Measurements from ENCODE around the gene SLC5A10. TPM values are rescaled to one million over a fixed set of nuclear protein-coding genes. Genes with fewer than 3 reads are reported as not detected.
"Not testable (repeated sequence)": the region's sequence is repeated elsewhere in the genome, so short reads cannot be mapped to it uniquely, and the experiment has no call there.

Gene SLC5A10
- total RNA-seq, 1 experiment from 2014 or later: 0.13 TPM

GRCh38 chr17:19064378-19064777, 112.4 kb downstream of the SLC5A10 start:
- peak; percentile 0 to 18 for DNase-seq (ENCODE audit: low read depth in 1 of 2, low spot score in 2 of 2)
- not testable (repeated sequence) for H3K4me1 ChIP-seq (replicated peaks); H3K9me3 ChIP-seq (replicated peaks); H3K27me3 ChIP-seq (replicated peaks); H3K27ac ChIP-seq; H3K4me3 ChIP-seq; H3K36me3 ChIP-seq

- not testable (repeated sequence) for H3K27me3 ChIP-seq (replicated peaks); H3K27ac ChIP-seq; H3K36me3 ChIP-seq; H3K9me3 ChIP-seq (replicated peaks); DNase-seq (ENCODE audit: low read depth in 1 of 2, low spot score in 2 of 2); H3K4me1 ChIP-seq (replicated peaks); H3K4me3 ChIP-seq
Observed at GRCh38 chr17:19070318-19071168, 118.6 kb downstream of the SLC5A10 start.

Other genes starting within 250 kb of the SLC5A10 start
- gene FBXW10, start 208.1 kb upstream of the SLC5A10 start, total RNA-seq (2014; rRNA removed; shearing (Covaris generic)): 0.05 TPM in 1 of 2 replicates, not detected in the other
- gene TVP23B, start 171.0 kb upstream of the SLC5A10 start, total RNA-seq (2014; rRNA removed; shearing (Covaris generic)): 105 and 144 TPM in 2 replicates
- gene PRPSAP2, start 94.0 kb upstream of the SLC5A10 start, total RNA-seq (2014; rRNA removed; shearing (Covaris generic)): 37.1 and 59.9 TPM in 2 replicates
- 4.8 and 6.7 TPM in 2 replicates for gene FAM83G, start 52.6 kb downstream of the SLC5A10 start, total RNA-seq (2014; rRNA removed; shearing (Covaris generic))
- 1.1 and 3.0 TPM in 2 replicates for gene GRAP, start 94.8 kb downstream of the SLC5A10 start, total RNA-seq (2014; rRNA removed; shearing (Covaris generic))
- gene GRAPL, start 175.4 kb downstream of the SLC5A10 start, total RNA-seq (2014; rRNA removed; shearing (Covaris generic)): not detected in 2 replicates

All from SJSA1 (cell line).